DOHH2 (cell line): ENCODE results near the gene AFAP1L1.

ENCODE experiments used
- H3F3A ChIP-seq: fragments of 200-600 bp; sonication (generic), shearing (Covaris generic); 2 replicates; pipeline ENCODE4 v1.6.0; 2016; ENCODE audit warnings: antibody characterized with exemption, mild to moderate bottlenecking; ENCODE audit not compliant: control insufficient read depth, insufficient read depth
- H3K27ac ChIP-seq: fragments of 200-600 bp; sonication (generic); 2 replicates; pipeline ENCODE4 v1.5.1; 2014; ENCODE audit warnings: low read depth, mild to moderate bottlenecking, low read length, moderate library complexity
- H3K27me3 ChIP-seq: fragments of 200-600 bp; sonication (generic); 2 replicates; pipeline ENCODE4 v1.6.1; 2014; ENCODE audit warnings: mild to moderate bottlenecking, low read length, mixed read lengths; ENCODE audit not compliant: control insufficient read depth
- H3K36me3 ChIP-seq: fragments of 200-600 bp; sonication (generic); 2 replicates; pipeline ENCODE4 v1.6.1; 2014; ENCODE audit warnings: mild to moderate bottlenecking, low read length, moderate library complexity, mixed read lengths; ENCODE audit not compliant: control insufficient read depth
- H3K4me1 ChIP-seq: fragments of 200-600 bp; sonication (generic); 2 replicates; pipeline ENCODE4 v1.6.1; 2014; ENCODE audit warnings: mild to moderate bottlenecking, low read length, mixed read lengths; ENCODE audit not compliant: control insufficient read depth
- H3K4me2 ChIP-seq: fragments of 200-600 bp; sonication (generic); 2 replicates; pipeline ENCODE4 v1.6.0; 2014; ENCODE audit warnings: mild to moderate bottlenecking, low read length, moderate library complexity
- H3K4me3 ChIP-seq: fragments of 200-600 bp; sonication (generic); 2 replicates; pipeline ENCODE4 v1.5.1; 2014; ENCODE audit warnings: mild to moderate bottlenecking, low read length, mixed read lengths
- H3K79me2 ChIP-seq: fragments of 200-600 bp; sonication (generic); 2 replicates; pipeline ENCODE4 v1.6.1; 2014; ENCODE audit warnings: mild to moderate bottlenecking, low read length, mixed read lengths; ENCODE audit not compliant: control insufficient read depth
- H3K9me2 ChIP-seq: fragments of 200-600 bp; sonication (generic); replicated peaks from 2 replicates; pipeline ENCODE4 v1.6.1; 2014; ENCODE audit warnings: mild to moderate bottlenecking, low read length, mixed read lengths; ENCODE audit not compliant: control insufficient read depth
- H3K9me3 ChIP-seq: fragments of 200-600 bp; sonication (generic); 2 replicates; pipeline ENCODE4 v1.6.1; 2014; ENCODE audit warnings: antibody characterized with exemption, low read length, mixed read lengths; ENCODE audit not compliant: control insufficient read depth, insufficient read depth
- H4K20me1 ChIP-seq: fragments of 200-600 bp; sonication (generic); 2 replicates; pipeline ENCODE4 v1.6.0; 2014; ENCODE audit warnings: low read depth, mild to moderate bottlenecking, antibody characterized with exemption, low read length, moderate library complexity; ENCODE audit not compliant: control insufficient read depth, insufficient read depth
- CTCF ChIP-seq: fragments of 200-600 bp; sonication (generic); IDR thresholded peaks from one replicate; pipeline ENCODE4 v1.5.1; 2014; ENCODE audit warnings: antibody characterized with exemption, mild to moderate bottlenecking, low read depth, low read length; ENCODE audit not compliant: poor library complexity, severe bottlenecking
- EZH2phosphoT487 ChIP-seq: fragments of 200-600 bp; sonication (generic); IDR thresholded peaks from 2 replicates; pipeline ENCODE4 v1.6.1; 2017; ENCODE audit warnings: borderline replicate concordance, mild to moderate bottlenecking, antibody characterized with exemption, low read length, moderate library complexity, mixed read lengths

AFAP1L1 gene

GRCh38 chr5:149280802-149281201 is 9.1 kb downstream of the AFAP1L1 start:
- Histone ChIP-seq H3K27me3 (peaks cover 43% of the 10 kb centered on the region), H3F3A (no peaks in the 10 kb centered on the region), H3K36me3 (no peaks in the 10 kb centered on the region), H3K79me2 (no peaks in the 10 kb centered on the region), H3K27ac (no peak overlapping the region), H4K20me1 (no peaks in the 10 kb centered on the region), H3K9me3 (no peaks in the 10 kb centered on the region), H3K4me1 (no peaks in the 10 kb centered on the region), H3K4me2 (no peak overlapping the region), H3K4me3 (no peak overlapping the region), H3K9me2 (no peaks in the 10 kb centered on the region)
- no peak for TF ChIP-seq EZH2phosphoT487
- TF ChIP-seq CTCF: no peak

DNA sequence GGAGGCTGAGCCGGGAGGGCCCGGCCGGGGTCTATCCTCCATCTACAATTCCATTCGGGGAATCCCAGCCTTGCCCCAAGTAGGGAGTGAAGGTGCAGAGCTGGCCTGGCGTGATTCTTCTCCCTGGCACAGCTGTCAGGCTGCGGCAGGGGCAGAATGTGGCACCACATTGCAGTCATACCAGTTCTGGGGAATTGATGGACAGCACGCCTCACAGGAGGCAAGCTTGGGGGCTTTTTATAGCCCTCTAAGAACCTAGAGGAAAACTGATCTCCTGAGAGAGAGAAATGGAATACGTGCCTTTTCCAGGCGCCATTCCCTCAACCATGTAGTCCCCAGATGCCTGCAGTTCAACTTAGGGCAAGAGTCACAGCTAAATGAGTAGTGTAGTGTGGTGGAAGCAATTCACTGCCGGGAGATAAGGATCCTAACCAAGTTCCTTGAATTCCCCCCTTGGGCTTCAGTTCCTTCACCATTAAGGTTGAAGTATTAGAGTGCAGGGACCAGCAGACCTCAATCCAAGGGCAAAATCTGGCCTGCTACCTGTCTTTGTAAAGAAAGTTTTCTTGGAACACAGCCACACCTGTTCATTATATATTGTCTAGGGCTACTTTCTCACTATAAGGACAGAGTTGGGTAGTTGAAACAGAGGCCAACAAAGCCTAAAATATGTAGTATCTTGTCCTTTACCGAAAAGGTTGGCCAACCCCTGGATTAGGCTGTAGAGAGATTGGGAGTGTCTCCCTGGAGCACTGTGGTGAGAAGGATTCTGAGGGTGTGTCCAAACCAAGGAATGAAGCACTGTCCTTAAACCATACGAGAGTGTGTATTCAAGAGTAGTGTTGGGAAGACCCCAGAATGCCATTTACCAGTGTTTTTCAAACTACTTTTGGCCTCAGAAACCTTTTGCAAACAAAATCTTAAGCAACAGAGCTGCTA is 10.6 kb downstream of the AFAP1L1 start:
- no peaks in the 10 kb centered on the region for H3K4me1 ChIP-seq
- H3K27ac ChIP-seq: no peak overlapping the region
- H3K79me2 ChIP-seq: no peaks in the 10 kb centered on the region
- peaks cover 32% of the 10 kb centered on the region for H3K27me3 ChIP-seq
- H3K4me3 ChIP-seq: no peak overlapping the region
- H3K36me3 ChIP-seq: no peaks in the 10 kb centered on the region
- H3F3A ChIP-seq: no peaks in the 10 kb centered on the region
- H3K4me2 ChIP-seq: no peak overlapping the region
- no peaks in the 10 kb centered on the region for H3K9me3 ChIP-seq
- no peaks in the 10 kb centered on the region for H3K9me2 ChIP-seq
- H4K20me1 ChIP-seq: no peaks in the 10 kb centered on the region
- TF ChIP-seq CTCF: no peak
- TF ChIP-seq EZH2phosphoT487: no peak

GRCh38 chr5:149282966-149283332 is 11.3 kb downstream of the AFAP1L1 start:
- TF ChIP-seq EZH2phosphoT487: no peak
- TF ChIP-seq CTCF: no peak
- no peaks in the 10 kb centered on the region for H3K36me3 ChIP-seq

More at GRCh38 chr5:149282966-149283332, 11.3 kb downstream of the AFAP1L1 start:
- Histone ChIP-seq H3K4me1 (no peaks in the 10 kb centered on the region), H3K27ac (no peak overlapping the region), H3K79me2 (no peaks in the 10 kb centered on the region), H3K4me3 (no peak overlapping the region), H4K20me1 (no peaks in the 10 kb centered on the region), H3K9me3 (no peaks in the 10 kb centered on the region), H3F3A (no peaks in the 10 kb centered on the region), H3K9me2 (no peaks in the 10 kb centered on the region), H3K27me3 (peaks cover 29% of the 10 kb centered on the region), H3K4me2 (no peak overlapping the region)
